Duodenal mucosa (tissue), 2 donors: ENCODE measurements around the gene LATS2.

ENCODE experiments used
- H3K27ac ChIP-seq: one replicate; pipeline ENCODE4 v1.7.0; 2013; ENCODE audit warnings: low read depth, low read length
- H3K27me3 ChIP-seq, 2 donors: one replicate each; pipeline ENCODE4 v1.7.0; 2013; ENCODE audit warnings: low read length in 2 of 2, control low read depth in 1 of 2; ENCODE audit not compliant: insufficient read depth in 2 of 2, control insufficient read depth in 1 of 2
- H3K36me3 ChIP-seq, 2 donors: one replicate each; pipeline ENCODE4 v1.7.0; 2013; ENCODE audit warnings: low read length in 2 of 2, control low read depth in 1 of 2; ENCODE audit not compliant: insufficient read depth in 2 of 2, control insufficient read depth in 1 of 2
- H3K4me1 ChIP-seq, 2 donors: one replicate each; pipeline ENCODE4 v1.7.0; 2013; ENCODE audit warnings: low read length in 2 of 2, control low read depth in 1 of 2; ENCODE audit not compliant: insufficient read depth in 2 of 2, control insufficient read depth in 1 of 2
- H3K4me3 ChIP-seq, 2 donors: one replicate each; pipeline ENCODE4 v1.7.0; 2013; ENCODE audit warnings: low read length in 2 of 2, low read depth in 1 of 2
- H3K9ac ChIP-seq, 2 donors: one replicate each; pipeline ENCODE4 v1.7.0; 2013; ENCODE audit warnings: low read length in 2 of 2, low read depth in 1 of 2
- H3K9me3 ChIP-seq, 2 donors: one replicate each; pipeline ENCODE4 v1.7.0; 2013; ENCODE audit warnings: low read length in 2 of 2, control low read depth in 1 of 2; ENCODE audit not compliant: control insufficient read depth in 1 of 2

The LATS2 gene

GRCh38 chr13:20988909-20989655 is 72.3 kb downstream of the LATS2 start:
- Histone ChIP-seq H3K4me3 (no peak overlapping the region), H3K36me3 (peaks cover 8 to 14% of the 10 kb centered on the region in 2 donors)

GRCh38 chr13:20988033-20988908 is 73.1 kb downstream of the LATS2 start:
- Histone ChIP-seq H3K27me3 (no peaks in the 10 kb centered on the region), H3K9me3 (no peaks in the 10 kb centered on the region), H3K36me3 (peaks cover 8 to 20% of the 10 kb centered on the region in 2 donors), H3K27ac (no peak overlapping the region), H3K9ac (no peak overlapping the region), H3K4me3 (no peak overlapping the region), H3K4me1 (no peaks in the 10 kb centered on the region)

More at GRCh38 chr13:20988909-20989655, 72.3 kb downstream of the LATS2 start:
- Histone ChIP-seq H3K9me3 (no peaks in the 10 kb centered on the region), H3K9ac (no peak overlapping the region), H3K4me1 (no peaks in the 10 kb centered on the region), H3K27me3 (no peaks in the 10 kb centered on the region), H3K27ac (no peak overlapping the region)

- peaks cover 8 to 23% of the 10 kb centered on the region in 2 donors for H3K36me3 ChIP-seq
- H3K9ac ChIP-seq: no peak overlapping the region
- H3K27me3 ChIP-seq: no peaks in the 10 kb centered on the region
- no peaks in the 10 kb centered on the region for H3K9me3 ChIP-seq
- no peak overlapping the region for H3K4me3 ChIP-seq
- H3K4me1 ChIP-seq: no peaks in the 10 kb centered on the region
- no peak overlapping the region for H3K27ac ChIP-seq
Observed at GRCh38 chr13:20987599-20987998, 73.8 kb downstream of the LATS2 start.

GRCh38 chr13:20984879-20985278 is 76.5 kb downstream of the LATS2 start:
- H3K27ac ChIP-seq: no peak overlapping the region
- H3K36me3 ChIP-seq: peaks cover 15 to 31% of the 10 kb centered on the region in 2 donors
- H3K9me3 ChIP-seq: no peaks in the 10 kb centered on the region
- no peak overlapping the region for H3K9ac ChIP-seq
- no peaks in the 10 kb centered on the region for H3K4me1 ChIP-seq
- no peak overlapping the region for H3K4me3 ChIP-seq
- H3K27me3 ChIP-seq: no peaks in the 10 kb centered on the region

- peaks cover 15 to 27% of the 10 kb centered on the region in 2 donors for H3K36me3 ChIP-seq
Observed at GRCh38 chr13:20983386-20983785, 78.0 kb downstream of the LATS2 start.

GRCh38 chr13:20981370-20982095 is 79.9 kb downstream of the LATS2 start:
- peaks cover 11 to 23% of the 10 kb centered on the region in 2 donors for H3K36me3 ChIP-seq
- H3K4me1 ChIP-seq: no peaks in the 10 kb centered on the region
- no peak overlapping the region for H3K27ac ChIP-seq
- H3K9me3 ChIP-seq: no peaks in the 10 kb centered on the region
- H3K9ac ChIP-seq: no peak overlapping the region
- H3K27me3 ChIP-seq: no peaks in the 10 kb centered on the region
- no peak overlapping the region for H3K4me3 ChIP-seq

More at GRCh38 chr13:20983386-20983785, 78.0 kb downstream of the LATS2 start:
- Histone ChIP-seq H3K4me1 (no peaks in the 10 kb centered on the region), H3K9me3 (no peaks in the 10 kb centered on the region), H3K27ac (no peak overlapping the region), H3K4me3 (no peak overlapping the region), H3K9ac (no peak overlapping the region), H3K27me3 (no peaks in the 10 kb centered on the region)

- no peak overlapping the region for H3K27ac ChIP-seq
- no peaks in the 10 kb centered on the region for H3K27me3 ChIP-seq
- no peak overlapping the region for H3K9ac ChIP-seq
- H3K9me3 ChIP-seq: no peaks in the 10 kb centered on the region
- H3K4me1 ChIP-seq: no peaks in the 10 kb centered on the region
- no peak overlapping the region for H3K4me3 ChIP-seq
- H3K36me3 ChIP-seq: peaks cover 11 to 23% of the 10 kb centered on the region in 2 donors
Observed at GRCh38 chr13:20980899-20981298, 80.5 kb downstream of the LATS2 start.

- Histone ChIP-seq H3K9ac (no peak overlapping the region), H3K9me3 (no peaks in the 10 kb centered on the region), H3K27me3 (no peaks in the 10 kb centered on the region), H3K36me3 (peaks cover 11 to 23% of the 10 kb centered on the region in 2 donors), H3K27ac (no peak overlapping the region), H3K4me3 (no peak overlapping the region), H3K4me1 (no peaks in the 10 kb centered on the region)
Observed at GRCh38 chr13:20980430-20980829, 81.0 kb downstream of the LATS2 start.

- Histone ChIP-seq H3K27me3 (no peaks in the 10 kb centered on the region), H3K4me3 (no peak overlapping the region), H3K4me1 (no peaks in the 10 kb centered on the region), H3K36me3 (peaks cover 11 to 26% of the 10 kb centered on the region in 2 donors), H3K27ac (no peak overlapping the region), H3K9me3 (no peaks in the 10 kb centered on the region), H3K9ac (no peak overlapping the region)
Observed at GRCh38 chr13:20977394-20977793, 84.0 kb downstream of the LATS2 start.
